ENCODE results near the gene LSM7.
A peak's percentile ranks its signal among the peaks of the same experiment; 100 is the strongest.

LSM7 gene

DNA sequence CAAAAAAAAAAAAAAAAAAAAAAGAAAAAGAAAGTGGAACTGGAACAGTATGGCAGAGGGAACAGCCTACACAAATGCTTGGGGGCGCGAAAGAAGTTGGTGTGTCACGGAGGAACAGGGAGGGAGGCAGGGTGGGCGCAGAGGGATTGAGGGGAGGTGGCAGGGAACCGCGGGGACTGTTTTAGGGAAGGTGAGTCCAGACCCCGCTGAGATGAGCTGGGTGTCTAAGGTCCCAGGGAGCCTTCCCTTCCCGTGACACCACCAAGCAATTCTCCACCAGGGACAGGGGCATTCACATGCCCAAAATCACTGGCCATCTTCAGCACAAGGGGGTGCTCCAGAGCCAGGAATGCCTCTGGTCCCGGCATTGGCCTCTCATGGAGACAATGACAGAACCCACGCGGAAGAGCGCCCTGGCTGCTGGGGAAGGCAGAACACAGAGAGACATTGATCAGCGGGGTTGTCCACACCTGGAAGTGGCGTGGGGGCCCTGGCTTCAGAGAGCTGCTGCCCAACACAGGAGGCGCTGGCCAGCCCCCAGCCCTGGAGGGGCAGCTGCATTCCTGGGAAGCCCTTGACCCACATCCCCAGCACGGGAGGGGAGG, 53.4 kb downstream of the LSM7 start:
- peak; percentile 66 for DNase-seq

DNA sequence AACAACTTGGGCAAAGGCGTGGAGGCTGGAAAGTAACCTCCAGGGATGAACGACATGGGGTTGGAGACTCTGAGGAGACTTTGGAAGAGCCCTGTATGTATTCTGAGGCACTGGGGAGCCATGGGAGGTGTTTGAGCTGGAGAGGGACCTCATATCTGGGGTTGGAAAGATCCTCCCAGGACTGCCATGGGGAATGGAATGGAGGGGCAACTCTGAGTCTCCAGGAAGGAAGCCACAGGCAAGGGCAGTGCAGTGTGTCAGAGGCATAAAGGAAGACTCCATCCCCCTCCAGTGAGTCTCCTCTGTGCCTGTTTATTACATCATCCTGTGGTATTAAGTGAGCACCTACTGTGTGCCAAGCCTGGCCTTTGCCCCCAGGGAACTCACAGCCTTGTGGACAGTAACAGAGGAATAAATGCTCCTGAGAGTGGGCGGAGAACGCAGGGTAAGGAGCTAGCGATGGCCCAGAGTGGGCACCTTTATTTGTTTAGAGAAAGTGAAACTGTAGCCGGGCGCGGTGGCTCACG, 54.1 kb downstream of the LSM7 start:
- no peak for DNase-seq

DNA sequence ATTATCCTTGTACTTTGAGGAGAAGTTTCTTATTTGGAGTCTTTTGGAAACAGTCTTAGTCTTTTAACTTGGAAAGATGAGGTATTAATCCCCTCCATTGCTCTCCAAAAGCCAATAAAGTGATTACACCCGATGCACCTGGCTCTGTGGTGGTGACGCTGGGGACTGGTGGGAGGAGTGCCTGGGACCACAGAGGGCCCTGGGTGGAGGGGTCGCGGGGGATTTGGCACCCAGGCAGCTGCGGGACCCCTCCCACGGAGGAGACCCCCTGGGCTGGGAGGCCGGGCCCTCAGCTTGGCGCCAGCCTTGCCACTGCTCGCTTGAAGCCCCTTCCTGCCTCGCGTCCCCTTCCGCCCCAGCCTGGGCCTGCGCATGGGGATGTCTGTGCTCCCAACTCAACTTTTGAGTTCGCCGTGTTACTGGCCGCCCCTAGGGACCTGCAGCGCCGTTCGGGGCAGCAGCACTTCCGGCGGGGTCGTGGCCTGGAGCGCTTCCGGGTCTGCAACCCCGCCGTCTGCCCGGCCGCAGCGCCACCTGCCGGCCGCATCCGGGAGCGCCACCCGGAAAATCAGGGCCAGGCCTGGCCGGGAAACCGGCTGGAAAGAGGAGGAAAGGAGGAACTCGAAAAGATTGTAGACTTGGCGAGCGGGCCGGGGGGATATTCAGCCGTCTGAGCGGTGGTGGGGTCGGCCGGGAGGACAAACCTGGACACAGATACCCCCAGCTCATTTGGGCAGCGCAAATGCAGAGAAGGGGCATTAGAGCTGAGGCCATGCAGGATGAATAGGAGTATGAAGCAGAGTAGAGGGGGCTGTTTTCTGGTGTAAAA, 54.8 kb downstream of the LSM7 start:
- DNase-seq, result peak; percentile 83

Measured in CD4-positive, alpha-beta T cell treated with Interferon gamma for 1 hour (primary cell).